HG03521 (cell line): Measurements from ENCODE around the gene TUBB2B.

Experiments used
- ATAC-seq: cut with Tn5 transposase; IDR thresholded peaks from one replicate; pipeline ENCODE4 v1.9.1; 2021; ENCODE audit warnings: mild to moderate bottlenecking, moderate library complexity; ENCODE audit not compliant: unreplicated experiment

TUBB2B gene

DNA sequence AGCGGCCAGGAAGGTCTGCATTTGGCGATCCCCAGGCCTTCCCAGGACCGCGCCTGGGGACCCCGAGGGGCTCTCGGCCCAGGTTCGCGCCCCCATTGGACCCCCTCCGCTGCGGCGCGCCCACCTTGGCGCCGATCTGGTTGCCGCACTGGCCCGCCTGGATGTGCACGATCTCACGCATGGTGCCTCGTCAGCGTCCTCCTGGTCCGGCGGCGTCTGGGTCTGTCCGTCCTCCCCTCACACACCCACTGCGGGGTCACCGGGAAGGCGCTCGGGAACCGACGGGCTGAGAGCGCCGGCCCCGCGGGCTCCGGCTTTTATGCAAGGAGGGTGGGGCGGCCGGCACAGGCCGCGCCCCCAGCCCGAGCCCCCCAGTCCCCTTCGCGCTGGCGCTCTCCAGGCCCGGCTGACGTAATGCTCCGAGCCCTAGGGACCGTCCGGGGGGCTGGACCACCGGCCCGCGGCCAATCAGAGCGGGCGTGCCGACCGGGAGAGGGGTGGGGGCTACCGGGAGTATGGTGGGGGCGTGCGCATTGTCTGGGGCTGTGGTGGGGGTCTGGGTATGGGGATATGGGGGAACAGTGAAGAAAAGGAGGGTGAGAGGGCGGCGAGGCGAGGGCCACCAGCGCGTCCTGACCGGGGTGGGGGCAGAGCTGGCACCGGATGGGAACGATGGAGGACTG lies at the start of gene TUBB2B:
TSS of gene TUBB2B (minus strand) at position 291 of the 683 bp plus-strand sequence. CDS start at position 181, 110 bp downstream.
- no peak for ATAC-seq

GRCh38 chr6:3277251-3277650 lies 49.8 kb upstream of the TUBB2B start:
- ATAC-seq: no peak

GRCh38 chr6:3276174-3277167 lies 49.0 kb upstream of the TUBB2B start:
- ATAC-seq: no peak

DNA sequence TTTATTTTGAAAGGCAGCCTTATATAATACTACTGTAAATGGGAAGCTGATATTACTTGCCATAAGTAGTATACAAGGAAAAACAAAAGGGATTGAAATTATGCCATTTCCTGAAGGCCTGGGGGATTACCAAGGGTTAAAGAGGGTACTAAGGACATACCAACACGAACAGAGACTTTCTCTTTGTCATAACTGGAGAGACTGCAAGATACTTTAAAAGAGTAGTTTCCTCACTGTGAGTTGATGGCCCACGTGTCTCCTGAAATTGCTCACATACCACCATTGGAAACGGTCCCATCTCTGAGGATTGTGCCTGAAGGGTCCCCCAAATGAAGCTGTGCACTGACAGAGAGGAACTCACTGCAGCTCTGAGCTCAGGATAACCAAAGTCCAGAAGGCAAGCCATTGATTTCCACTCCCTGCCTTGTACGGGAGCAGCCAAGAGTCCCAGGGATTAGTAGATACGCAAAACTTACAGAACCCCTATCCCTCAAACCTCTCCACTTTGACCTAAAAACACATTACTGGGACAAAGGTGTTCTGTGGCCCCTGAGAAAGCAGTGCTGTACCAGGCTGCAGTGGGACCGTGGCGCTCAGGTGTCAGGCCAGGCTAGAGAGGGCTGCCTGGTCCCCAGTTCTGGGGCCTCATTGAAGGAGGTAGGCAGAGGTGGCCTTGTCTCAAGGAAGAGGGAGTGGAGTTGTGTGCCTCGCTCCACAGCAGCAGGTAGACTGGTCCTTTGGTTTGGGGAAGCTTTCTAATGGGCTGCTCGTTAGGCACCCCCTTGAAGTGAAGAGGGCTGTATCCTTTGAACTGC lies 46.5 kb upstream of the TUBB2B start:
- ATAC-seq: no peak

DNA sequence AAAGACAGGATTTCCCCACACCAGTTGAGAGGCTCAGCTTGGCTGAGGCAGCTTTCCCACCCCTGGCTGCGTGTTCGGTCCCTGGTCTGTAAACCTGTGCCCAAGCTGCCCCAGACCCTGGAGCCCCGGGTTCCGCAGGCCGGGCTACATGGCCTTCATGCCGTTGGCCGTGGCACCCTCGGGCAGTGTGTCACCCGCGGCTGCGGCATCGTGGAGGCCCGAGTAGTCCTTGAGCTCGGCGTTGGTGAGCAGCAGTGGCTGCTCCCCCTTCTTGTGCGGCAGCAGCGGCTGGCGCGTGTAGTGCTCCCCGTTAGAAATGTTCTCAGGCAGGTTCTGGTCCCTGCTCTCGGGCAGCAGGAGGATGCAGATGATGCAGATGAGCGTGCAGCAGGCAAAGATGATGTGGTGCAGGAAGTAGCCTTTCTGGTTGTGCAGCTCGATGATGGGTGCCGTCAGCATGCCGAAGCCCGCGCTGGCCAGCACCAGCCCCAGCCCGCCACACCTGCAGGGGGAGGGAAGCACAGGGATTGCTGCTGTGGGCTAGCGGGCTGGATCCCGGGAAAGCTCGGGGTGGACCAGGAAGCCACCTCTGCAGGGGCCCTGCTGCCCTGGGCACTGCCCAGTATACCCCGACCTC lies 45.6 kb upstream of the TUBB2B start:
- ATAC-seq: no peak

GRCh38 chr6:3271756-3272155 lies 44.3 kb upstream of the TUBB2B start:
- ATAC-seq: no peak

- ATAC-seq: no peak
These were observed 42.8 kb upstream of the TUBB2B start for GRCh38 chr6:3270258-3270657.

DNA sequence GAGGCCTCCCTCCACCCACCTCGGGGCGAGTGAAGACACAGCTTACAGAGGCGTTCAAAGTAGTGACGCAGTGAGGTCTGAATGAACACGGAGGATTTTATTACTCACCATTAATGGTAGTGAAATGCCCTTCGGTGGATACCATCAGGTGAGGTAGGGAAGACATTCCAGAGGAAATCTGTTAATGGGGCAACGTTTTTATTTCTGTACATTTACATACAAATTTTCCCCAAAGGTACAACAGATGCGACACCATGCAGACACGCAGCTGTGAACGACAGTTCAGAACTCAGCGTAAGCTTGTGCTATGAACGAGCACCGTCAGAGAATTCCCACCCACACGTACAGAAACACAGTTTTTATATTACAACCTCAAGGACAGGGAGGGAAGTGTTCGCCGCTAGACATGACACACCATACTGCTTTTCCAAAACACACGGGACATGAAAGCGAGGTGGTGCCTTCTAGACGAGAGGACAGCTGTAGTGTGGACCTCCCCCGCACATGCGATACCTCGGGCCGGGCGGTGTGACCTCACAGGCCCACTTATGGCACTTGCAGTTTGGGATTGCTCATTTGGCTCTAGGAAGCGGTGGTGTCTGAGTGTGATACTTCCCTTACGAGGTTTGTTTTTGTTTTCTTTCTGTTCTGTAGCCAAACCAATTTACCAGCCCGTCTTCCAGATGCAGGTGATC lies 42.0 kb upstream of the TUBB2B start:
- no peak for ATAC-seq

DNA sequence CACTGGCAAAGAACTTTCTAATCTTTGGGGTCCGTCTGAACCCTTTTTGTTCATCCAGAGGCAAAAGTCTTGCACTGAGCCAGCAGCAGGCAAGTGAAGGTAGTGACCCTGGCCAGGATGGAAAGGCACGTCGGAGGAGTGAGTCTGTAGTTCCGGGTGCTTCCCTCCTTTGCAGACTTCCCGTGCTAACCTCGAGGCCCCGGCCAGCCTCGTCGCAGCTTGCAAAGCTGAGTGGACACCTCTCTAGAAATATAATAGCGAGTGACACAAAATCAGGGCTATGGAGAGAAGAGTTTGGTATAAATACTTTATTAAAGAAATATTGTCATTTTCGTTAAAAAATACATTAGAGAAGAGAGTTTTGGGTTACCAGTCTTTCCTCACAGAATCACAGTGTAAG lies 41.2 kb upstream of the TUBB2B start:
- ATAC-seq: no peak

GRCh38 chr6:3267162-3267561 lies 39.7 kb upstream of the TUBB2B start:
- no peak for ATAC-seq

DNA sequence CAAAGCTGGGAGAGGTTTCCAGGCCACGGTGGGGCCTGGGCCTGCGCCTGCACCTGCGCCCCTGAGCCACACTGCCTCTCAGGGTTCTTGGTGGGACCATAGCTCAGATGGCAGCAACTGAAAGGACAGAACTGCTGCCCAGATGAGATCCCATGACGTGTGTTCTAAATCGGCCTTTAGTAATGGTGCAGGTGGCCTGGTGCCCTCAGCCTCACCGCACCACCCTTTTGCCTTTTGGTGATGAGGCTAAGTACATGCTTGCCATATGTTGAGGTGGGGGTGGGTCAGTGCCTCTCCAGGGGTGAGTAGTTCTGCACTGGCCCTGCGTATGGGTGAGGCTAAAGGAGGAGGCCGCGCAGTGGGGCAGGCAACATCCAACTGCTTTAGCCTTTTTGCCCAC lies 38.7 kb upstream of the TUBB2B start:
- ATAC-seq: no peak

DNA sequence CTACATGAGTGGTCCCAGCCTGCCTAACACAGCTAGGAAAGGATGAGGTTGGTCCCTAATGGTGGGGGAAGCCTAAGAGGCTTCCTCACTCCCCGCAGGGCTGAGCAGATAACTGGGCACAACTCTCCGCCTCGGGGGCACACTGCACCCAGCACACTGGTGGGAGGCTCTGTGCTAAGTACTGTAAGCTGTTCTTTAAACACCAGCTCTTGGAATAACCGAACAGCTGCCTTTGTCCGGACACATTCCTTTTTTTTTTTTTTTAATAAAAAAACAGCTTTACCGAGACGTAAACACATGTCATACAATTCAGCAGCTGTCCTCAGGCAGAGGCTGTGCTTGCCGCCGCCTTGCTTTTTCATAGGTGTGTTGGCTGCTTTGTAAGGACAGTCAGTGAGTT lies 38.2 kb upstream of the TUBB2B start:
- ATAC-seq: no peak

DNA sequence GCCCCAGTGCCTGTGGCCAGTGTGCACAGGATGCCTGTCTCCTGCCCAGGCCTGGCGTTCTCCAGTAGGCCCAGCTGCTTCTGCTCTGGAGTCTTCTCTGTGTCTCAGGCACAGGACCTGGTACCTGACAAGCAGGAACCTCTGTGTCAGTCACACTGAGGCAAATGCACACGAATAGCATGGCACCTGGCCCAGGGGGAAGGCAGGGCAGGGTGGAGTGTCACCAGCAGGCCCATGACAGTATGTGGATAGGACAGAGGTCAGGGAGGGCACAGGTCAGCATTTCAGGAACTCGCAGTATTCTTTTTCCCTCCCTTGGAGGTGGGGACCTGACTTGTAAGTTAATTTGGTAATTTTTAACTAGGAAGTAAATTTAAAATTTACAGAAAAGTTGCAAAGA lies 36.9 kb upstream of the TUBB2B start:
- ATAC-seq: no peak

GRCh38 chr6:3263096-3263495 lies 35.6 kb upstream of the TUBB2B start:
- ATAC-seq: no peak

DNA sequence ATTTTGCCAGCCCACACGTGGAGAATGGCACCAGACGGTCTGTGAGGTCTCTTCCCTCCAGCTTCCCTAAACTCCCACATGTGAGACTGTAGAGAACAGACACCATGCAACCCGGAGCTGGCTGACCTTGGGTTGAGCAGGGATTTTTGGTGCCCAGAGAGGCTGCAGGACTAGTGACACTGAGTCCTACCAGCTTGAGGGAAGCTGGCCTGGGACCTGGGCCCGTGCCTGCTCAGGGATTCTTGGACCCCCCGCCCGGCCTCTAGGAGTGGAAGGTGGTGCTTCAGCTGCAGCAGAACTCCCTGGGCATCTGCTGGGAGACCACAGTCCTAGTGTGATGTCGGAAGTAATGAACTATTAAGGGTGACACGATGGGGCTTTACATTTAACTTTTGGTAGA lies 34.5 kb upstream of the TUBB2B start:
- ATAC-seq: no peak

- no peak for ATAC-seq
These were observed 34.0 kb upstream of the TUBB2B start for GRCh38 chr6:3261518-3261820.

DNA sequence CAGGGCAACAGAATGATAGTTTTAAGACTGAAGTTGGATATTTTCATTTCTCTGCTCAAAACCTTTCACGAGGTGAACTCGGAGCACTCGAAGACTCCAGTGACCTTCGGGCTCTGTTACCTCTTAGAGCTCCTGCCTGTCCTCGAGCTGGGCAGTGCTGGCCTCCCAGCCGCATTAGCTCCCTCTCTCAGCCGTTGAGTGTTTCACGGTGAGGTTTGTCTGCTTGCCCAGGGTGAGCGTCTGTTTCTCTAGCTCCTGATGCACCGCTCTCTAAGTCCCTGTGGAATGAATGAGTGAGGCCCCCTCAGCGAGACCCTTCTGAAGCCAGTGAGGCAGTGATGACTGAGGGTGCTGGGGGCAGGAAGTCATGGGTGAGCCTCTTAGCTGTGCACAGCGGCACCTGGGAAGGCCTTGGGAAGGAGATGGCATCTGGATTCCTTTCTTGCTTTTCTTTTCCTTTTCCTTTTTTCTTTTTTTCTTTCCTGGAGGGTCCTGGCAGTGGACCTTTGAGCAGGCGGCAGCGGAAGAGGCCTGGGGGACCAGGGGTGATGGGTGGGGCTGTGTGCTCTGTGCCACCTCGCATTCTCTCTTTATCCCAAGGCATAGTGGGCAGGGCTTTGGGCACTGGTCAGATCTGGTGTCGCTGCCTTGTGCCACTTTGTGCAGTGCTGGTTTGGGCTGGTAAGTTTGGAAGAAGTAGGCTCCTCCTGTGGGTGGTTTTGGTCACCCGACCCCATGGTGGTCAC lies 33.5 kb upstream of the TUBB2B start:
- ATAC-seq: no peak

- ATAC-seq: no peak
These were observed 32.8 kb upstream of the TUBB2B start for GRCh38 chr6:3260296-3260695.

- ATAC-seq: peak; percentile 23
These were observed 32.1 kb upstream of the TUBB2B start for GRCh38 chr6:3259491-3259958.
